Uterine smooth muscle cell (primary cell): ENCODE data around the gene PDS5B. TPM values are rescaled to one million over a fixed set of nuclear protein-coding genes. Genes with fewer than 3 reads are reported as not detected.

Experiments used
- total RNA-seq: library from RNA; depleted of rRNA; stranded (reverse); fragments of >200 nt; gene quantifications from 2 replicates; pipeline ENCODE4 v1.2.3, GENCODE V29; 2014

Gene PDS5B
- 31.7 and 34.0 TPM in 2 replicates for total RNA-seq

DNA sequence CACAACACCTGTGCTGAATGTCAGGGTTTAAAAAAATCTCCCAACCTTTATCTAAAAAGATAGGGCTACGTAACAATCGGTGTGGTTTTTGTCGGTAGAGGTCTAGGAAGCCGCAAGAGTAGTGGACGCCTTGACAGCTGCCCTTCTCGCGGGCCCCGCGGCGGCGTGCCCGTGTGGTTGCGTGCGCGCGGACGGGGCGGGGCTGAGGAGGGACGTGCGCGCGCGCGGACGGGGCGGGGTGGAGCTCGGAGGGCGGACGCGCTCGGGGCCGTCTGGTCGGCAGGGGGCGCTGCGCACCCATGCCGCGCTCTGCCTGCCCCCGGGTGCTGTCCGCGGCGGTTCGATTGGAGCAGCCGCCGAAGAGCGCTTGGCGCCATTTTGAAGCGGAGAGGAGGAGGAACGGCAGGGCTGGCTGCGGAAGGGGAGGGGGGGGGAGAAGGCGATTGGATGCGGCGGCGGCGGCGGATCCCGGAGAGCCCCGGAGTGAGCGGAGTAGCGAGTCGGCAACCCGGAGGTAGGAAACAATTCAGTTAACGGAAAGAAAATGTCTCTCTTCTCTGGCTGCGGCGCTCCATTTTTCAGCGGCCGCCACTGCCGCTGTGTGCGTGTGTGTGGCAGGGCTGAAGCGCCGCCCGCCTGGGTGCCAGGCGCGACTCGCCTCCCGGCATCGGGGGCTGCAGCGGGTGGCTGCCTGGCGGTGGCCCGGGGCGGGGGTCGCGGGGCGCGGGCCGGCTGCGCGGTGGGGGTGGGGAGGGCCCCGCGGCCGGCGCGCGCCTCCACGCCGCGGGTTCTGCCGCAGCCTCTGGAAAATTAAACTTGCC, at the start of gene PDS5B:
TSS of gene PDS5B (plus strand) at position 373 of the 821 bp plus-strand sequence. CDS start 62,321 bp downstream, outside the sequence.

DNA sequence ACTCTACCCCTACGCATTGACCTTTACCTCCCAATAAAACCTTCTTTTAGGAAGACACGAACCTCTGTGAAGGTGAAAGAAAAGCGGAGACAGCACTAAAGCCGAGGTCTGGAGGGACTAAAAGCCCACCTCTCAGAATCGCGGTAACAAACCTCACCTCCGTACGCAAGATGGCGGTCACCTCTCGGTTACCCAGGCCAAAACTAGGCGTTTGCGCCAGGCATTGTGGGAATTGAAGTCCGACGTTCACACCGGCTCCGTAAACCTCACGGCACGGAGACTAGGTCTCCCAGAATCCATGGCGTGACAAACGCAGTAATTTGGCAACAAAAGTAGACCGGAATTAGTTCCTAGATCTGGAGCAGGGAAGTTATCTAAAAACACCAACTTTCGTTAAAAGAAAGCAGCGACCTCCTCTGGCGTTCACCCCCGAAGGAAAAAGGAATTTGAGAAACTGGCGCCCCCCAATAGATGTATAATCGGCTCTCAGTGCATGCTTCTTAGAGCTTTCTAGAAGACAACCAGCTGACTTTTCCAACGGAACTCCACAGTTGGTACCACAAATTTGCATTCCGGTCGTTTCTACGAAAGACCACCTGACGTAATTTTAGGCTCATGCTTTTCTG, 47.5 kb upstream of the PDS5B start, which contains the start of gene N4BP2L2:
TSS of gene N4BP2L2 (minus strand) at position 175 of the 626 bp plus-strand sequence. CDS start 1,768 bp downstream, outside the sequence.

Other genes with a start within 250 kb of the PDS5B start
- gene N4BP2L1, start 158.3 kb upstream of the PDS5B start, total RNA-seq = 2.0 and 2.5 TPM in 2 replicates
- 102 and 107 TPM in 2 replicates for gene N4BP2L2, start 47.7 kb upstream of the PDS5B start, total RNA-seq